ENCODE data around the gene VCL. TPM values are rescaled to one million over a fixed set of nuclear protein-coding genes. Genes with fewer than 3 reads are reported as not detected.

VCL gene
- total RNA-seq, 2 experiments from 2014 or later, result 18.5 to 19.7 TPM

DNA sequence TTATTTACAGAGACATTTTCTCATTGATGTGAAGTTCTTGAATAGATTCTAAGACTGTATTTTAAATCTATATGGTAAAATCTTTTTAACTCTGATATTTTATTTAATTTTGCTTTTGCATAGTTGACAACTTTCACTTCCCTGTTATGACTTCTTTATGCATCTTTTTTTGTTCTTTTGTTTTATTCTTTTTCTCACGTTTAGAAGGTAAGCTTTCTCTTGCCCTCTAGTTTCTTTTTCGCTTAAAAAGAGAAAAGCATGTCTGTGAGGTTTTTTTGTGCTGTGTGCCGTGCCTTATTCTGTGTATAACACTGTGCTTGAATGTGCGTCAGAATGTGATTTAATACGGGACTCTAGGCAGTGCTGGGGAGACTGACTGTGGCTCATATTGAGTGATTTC is 78.0 kb downstream of the VCL start:
- H3K4me1 ChIP-seq (ENCODE audit: insufficient read depth, low read length), result no peaks in the 10 kb centered on the region
- ATAC-seq (ENCODE audit: poor library complexity) (no peak), DNase-seq (no peak)
- CTCF ChIA-PET, result interaction anchor here (1.0 kb wide), 1 partner anchor 19 kb away, joined by 3 read pairs; no protein-coding TSS in a partner anchor
- H3K4me3 ChIP-seq (ENCODE audit: low read length), result no peak overlapping the region
- Mint-ChIP-seq H3K4me1 (ENCODE audit: low read depth) (peaks cover 10% of the 10 kb centered on the region), H3K27me3 (no peaks in the 10 kb centered on the region), H3K36me3 (ENCODE audit: low read depth) (peaks cover 65% of the 10 kb centered on the region), H3K27ac (no peak overlapping the region), H3K9me3 (no peaks in the 10 kb centered on the region), H3K4me3 (no peak overlapping the region)
- H3K27me3 ChIP-seq (ENCODE audit: control insufficient read depth in 1 of 2, insufficient read depth in 2 of 2, low read length in 2 of 2), result no peaks in the 10 kb centered on the region
- peaks cover 42% of the 10 kb centered on the region for H3K36me3 ChIP-seq (ENCODE audit: insufficient read depth, low read length)
- no peaks in the 10 kb centered on the region for H3K9me3 ChIP-seq (ENCODE audit: control insufficient read depth in 1 of 2, insufficient read depth in 1 of 2, low read length in 2 of 2)
- intact Hi-C loops (cut with DNase I, micrococcal nuclease), result loop anchor here (5.0 kb wide), 2 partner anchors 134 to 229 kb away; no protein-coding TSS in a partner anchor
- TF ChIP-seq, protein P1, sequence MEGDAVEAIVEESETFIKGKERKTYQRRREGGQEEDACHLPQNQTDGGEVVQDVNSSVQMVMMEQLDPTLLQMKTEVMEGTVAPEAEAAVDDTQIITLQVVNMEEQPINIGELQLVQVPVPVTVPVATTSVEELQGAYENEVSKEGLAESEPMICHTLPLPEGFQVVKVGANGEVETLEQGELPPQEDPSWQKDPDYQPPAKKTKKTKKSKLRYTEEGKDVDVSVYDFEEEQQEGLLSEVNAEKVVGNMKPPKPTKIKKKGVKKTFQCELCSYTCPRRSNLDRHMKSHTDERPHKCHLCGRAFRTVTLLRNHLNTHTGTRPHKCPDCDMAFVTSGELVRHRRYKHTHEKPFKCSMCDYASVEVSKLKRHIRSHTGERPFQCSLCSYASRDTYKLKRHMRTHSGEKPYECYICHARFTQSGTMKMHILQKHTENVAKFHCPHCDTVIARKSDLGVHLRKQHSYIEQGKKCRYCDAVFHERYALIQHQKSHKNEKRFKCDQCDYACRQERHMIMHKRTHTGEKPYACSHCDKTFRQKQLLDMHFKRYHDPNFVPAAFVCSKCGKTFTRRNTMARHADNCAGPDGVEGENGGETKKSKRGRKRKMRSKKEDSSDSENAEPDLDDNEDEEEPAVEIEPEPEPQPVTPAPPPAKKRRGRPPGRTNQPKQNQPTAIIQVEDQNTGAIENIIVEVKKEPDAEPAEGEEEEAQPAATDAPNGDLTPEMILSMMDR (IDR thresholded peaks at IDR 0.05), result no peak
- H3K27ac ChIP-seq (ENCODE audit: low read depth in 1 of 2, low read length in 2 of 2), result no peak overlapping the region
- POLR2A ChIA-PET, result interaction anchor here (1.3 kb wide), 1 partner anchor 20 kb away, joined by 3 read pairs; no protein-coding TSS in a partner anchor

DNA sequence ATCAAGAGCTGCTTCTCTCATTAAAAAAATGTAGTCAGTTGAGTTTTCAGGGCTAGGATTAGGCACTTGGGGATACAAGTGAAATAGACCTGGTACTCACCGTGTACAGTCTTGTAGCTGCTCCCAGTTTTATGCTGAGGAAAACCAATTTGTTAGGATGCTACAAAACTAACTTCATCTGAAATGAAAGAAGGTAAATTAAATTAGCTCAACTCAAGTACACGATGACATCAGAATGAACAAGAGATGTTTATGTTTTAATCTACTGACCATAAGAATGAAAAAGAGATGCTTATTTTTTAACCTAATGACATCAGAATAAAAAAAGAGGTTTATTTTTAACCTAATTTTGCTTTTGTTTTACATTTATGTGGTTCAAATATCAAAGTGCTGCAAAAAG is 79.0 kb downstream of the VCL start:
- intact Hi-C loops (cut with DNase I, micrococcal nuclease), result loop anchor here (5.0 kb wide), 2 partner anchors 135 to 230 kb away; no protein-coding TSS in a partner anchor
- CTCF ChIA-PET, result no interaction called here
- no peak overlapping the region for H3K27ac Mint-ChIP-seq

DNA sequence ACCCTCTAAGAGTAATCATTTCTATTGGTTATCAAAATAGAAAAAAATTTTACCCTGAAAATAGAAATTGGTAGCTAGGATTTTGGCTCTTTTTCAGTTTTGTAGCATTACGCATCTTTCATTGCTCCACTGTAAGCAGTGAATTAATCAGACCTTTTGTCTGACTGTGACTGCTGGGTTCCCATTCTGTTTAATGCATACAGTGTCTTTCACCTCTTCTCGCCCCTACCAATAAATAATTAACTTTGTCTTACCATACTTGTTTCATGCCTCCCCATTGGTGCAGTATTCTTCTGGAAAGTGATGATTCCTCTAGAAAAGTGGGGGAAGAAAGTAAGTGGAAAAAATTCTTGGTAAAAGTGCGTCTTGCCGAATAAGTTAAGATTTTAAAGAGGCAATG is 79.5 kb downstream of the VCL start:
- Mint-ChIP-seq H3K4me1 (ENCODE audit: low read depth) (peaks cover 15% of the 10 kb centered on the region), H3K36me3 (ENCODE audit: low read depth) (peaks cover 66% of the 10 kb centered on the region), H3K4me3 (no peak overlapping the region), H3K27ac (no peak overlapping the region), H3K9me3 (no peaks in the 10 kb centered on the region), H3K27me3 (no peaks in the 10 kb centered on the region)
- Histone ChIP-seq H3K36me3 (ENCODE audit: insufficient read depth, low read length) (peaks cover 40% of the 10 kb centered on the region), H3K4me1 (ENCODE audit: insufficient read depth, low read length) (no peaks in the 10 kb centered on the region), H3K27ac (ENCODE audit: low read depth in 1 of 2, low read length in 2 of 2) (no peak overlapping the region), H3K4me3 (ENCODE audit: low read length) (no peak overlapping the region), H3K9me3 (ENCODE audit: control insufficient read depth in 1 of 2, insufficient read depth in 1 of 2, low read length in 2 of 2) (no peaks in the 10 kb centered on the region), H3K27me3 (ENCODE audit: control insufficient read depth in 1 of 2, insufficient read depth in 2 of 2, low read length in 2 of 2) (no peaks in the 10 kb centered on the region)
- POLR2A ChIA-PET, result no interaction called here
- ATAC-seq (ENCODE audit: poor library complexity) (no peak), DNase-seq (no peak)
- intact Hi-C loops (cut with DNase I, micrococcal nuclease), result loop anchor here (5.0 kb wide), 2 partner anchors 135 to 230 kb away; no protein-coding TSS in a partner anchor
- CTCF ChIA-PET, result no interaction called here
- TF ChIP-seq, protein P1 (IDR thresholded peaks at IDR 0.05), result no peak

More for the DNA sequence above, 79.0 kb downstream of the VCL start:
- DNase-seq (no peak), ATAC-seq (ENCODE audit: poor library complexity) (no peak)
- Histone ChIP-seq H3K27me3 (ENCODE audit: control insufficient read depth in 1 of 2, insufficient read depth in 2 of 2, low read length in 2 of 2) (no peaks in the 10 kb centered on the region), H3K27ac (ENCODE audit: low read depth in 1 of 2, low read length in 2 of 2) (no peak overlapping the region), H3K9me3 (ENCODE audit: control insufficient read depth in 1 of 2, insufficient read depth in 1 of 2, low read length in 2 of 2) (no peaks in the 10 kb centered on the region), H3K4me3 (ENCODE audit: low read length) (no peak overlapping the region), H3K4me1 (ENCODE audit: insufficient read depth, low read length) (no peaks in the 10 kb centered on the region), H3K36me3 (ENCODE audit: insufficient read depth, low read length) (peaks cover 38% of the 10 kb centered on the region)
- peaks cover 63% of the 10 kb centered on the region for H3K36me3 Mint-ChIP-seq (ENCODE audit: low read depth)
- TF ChIP-seq, protein P1 (IDR thresholded peaks at IDR 0.05), result no peak
- peaks cover 15% of the 10 kb centered on the region for H3K4me1 Mint-ChIP-seq (ENCODE audit: low read depth)
- no peaks in the 10 kb centered on the region for H3K9me3 Mint-ChIP-seq
- no peaks in the 10 kb centered on the region for H3K27me3 Mint-ChIP-seq
- H3K4me3 Mint-ChIP-seq, result no peak overlapping the region
- POLR2A ChIA-PET, result interaction anchor here (0.7 to 1.3 kb wide), 2 partner anchors 21 to 1205 kb away, joined by 3 to 4 read pairs; no protein-coding TSS in a partner anchor

Data from CD4-positive, alpha-beta T cell (primary cell).